ENCODE data around the gene SCARB1.

DNA sequence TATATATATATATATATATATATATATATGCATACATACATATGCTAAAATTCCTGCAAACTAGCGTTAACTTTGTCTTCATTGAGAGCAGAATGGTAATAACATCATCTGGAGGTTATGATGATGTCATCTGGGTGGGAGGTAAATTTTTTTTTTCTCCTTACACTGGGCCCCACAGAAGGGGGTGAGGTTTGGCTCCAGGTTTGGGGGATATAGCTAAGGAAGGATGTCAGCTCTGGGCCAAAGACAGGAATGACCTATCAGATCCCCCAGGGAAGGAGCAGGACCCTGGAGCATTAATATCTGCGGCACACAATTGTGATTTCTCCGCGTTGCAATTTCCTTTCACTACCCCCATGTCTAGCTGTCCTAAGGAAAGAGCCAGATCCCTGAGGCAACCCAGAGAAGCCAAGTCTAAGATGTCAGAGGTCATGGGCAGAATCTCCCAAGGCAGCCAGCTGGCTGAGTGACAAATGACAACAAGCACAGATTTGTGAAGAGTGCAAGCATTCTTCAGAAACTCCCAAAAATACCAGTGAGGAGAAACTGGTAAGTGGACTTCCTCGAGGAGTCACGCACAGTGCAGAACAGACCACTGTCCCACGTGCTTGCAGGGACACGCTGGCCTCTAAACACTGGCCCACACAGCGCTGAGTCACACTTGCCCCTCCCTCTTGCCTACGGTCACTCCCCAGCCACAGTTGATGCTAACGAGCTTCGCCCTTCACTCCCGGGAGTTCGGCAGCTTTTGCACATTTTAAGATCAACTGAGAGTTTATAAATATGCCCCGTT is 40.8 kb upstream of the SCARB1 start:
- TF ChIP-seq, protein P1, sequence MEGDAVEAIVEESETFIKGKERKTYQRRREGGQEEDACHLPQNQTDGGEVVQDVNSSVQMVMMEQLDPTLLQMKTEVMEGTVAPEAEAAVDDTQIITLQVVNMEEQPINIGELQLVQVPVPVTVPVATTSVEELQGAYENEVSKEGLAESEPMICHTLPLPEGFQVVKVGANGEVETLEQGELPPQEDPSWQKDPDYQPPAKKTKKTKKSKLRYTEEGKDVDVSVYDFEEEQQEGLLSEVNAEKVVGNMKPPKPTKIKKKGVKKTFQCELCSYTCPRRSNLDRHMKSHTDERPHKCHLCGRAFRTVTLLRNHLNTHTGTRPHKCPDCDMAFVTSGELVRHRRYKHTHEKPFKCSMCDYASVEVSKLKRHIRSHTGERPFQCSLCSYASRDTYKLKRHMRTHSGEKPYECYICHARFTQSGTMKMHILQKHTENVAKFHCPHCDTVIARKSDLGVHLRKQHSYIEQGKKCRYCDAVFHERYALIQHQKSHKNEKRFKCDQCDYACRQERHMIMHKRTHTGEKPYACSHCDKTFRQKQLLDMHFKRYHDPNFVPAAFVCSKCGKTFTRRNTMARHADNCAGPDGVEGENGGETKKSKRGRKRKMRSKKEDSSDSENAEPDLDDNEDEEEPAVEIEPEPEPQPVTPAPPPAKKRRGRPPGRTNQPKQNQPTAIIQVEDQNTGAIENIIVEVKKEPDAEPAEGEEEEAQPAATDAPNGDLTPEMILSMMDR (conservative IDR thresholded peaks at IDR 0.05 in 1 of 2, IDR thresholded peaks at IDR 0.05 in 1 of 2; ENCODE audit: low read depth in 1 of 2, low read length in 2 of 2) = no peak
- no peak for TF ChIP-seq EZH2 (IDR thresholded peaks at IDR 0.05; ENCODE audit: low read length, missing control alignments)
